DMS114 treated with DMSO at 0.1 percent for 48 hours (cell line): ENCODE results near the gene LCP1.

ENCODE experiments used
- DNase-seq: peaks from one replicate; lab custom pipeline; 2025; ENCODE audit not compliant: unreplicated experiment; lab: John Stamatoyannopoulos, UW

Gene LCP1

GRCh38 chr13:46129124-46129523, 52.9 kb downstream of the LCP1 start:
- DNase-seq, result no peak

- DNase-seq, result no peak
These were observed 54.5 kb downstream of the LCP1 start for GRCh38 chr13:46127358-46128023.

GRCh38 chr13:46126552-46127357, 55.2 kb downstream of the LCP1 start:
- DNase-seq, result peak; percentile 17

GRCh38 chr13:46126056-46126455, 55.9 kb downstream of the LCP1 start:
- DNase-seq, result no peak

- no peak for DNase-seq
These were observed 56.7 kb downstream of the LCP1 start for GRCh38 chr13:46124967-46125933.

- DNase-seq, result no peak
These were observed 57.4 kb downstream of the LCP1 start for GRCh38 chr13:46124531-46124966.

- no peak for DNase-seq
These were observed 59.7 kb downstream of the LCP1 start for GRCh38 chr13:46122304-46122703.

GRCh38 chr13:46121597-46122163, 60.3 kb downstream of the LCP1 start:
- DNase-seq, result no peak

GRCh38 chr13:46121033-46121432, 60.9 kb downstream of the LCP1 start:
- DNase-seq, result no peak

- DNase-seq, result no peak
These were observed 61.9 kb downstream of the LCP1 start for GRCh38 chr13:46119883-46120614.

- DNase-seq, result no peak
These were observed 65.1 kb downstream of the LCP1 start for GRCh38 chr13:46116653-46117502.

GRCh38 chr13:46114613-46115012, 67.4 kb downstream of the LCP1 start:
- DNase-seq, result no peak

- DNase-seq, result no peak
These were observed 68.4 kb downstream of the LCP1 start for GRCh38 chr13:46113596-46113995.

GRCh38 chr13:46111151-46111550, 70.8 kb downstream of the LCP1 start:
- DNase-seq, result no peak

- no peak for DNase-seq
These were observed 72.5 kb downstream of the LCP1 start for GRCh38 chr13:46109451-46109850.

- DNase-seq, result no peak
These were observed 75.1 kb downstream of the LCP1 start for GRCh38 chr13:46106839-46107371.

- DNase-seq, result no peak
These were observed 77.1 kb downstream of the LCP1 start, which contains the start of gene CPB2 for GRCh38 chr13:46104868-46105267. TSS of gene CPB2 (minus strand) at chr13:46105033. CDS start at chr13:46105009, 24 bp downstream.

GRCh38 chr13:46103037-46103436, 78.9 kb downstream of the LCP1 start:
- DNase-seq, result no peak

GRCh38 chr13:46102255-46102605, 79.7 kb downstream of the LCP1 start:
- no peak for DNase-seq
